NCI-H2107 (cell line): ENCODE data around the gene OR11H6.
"Not testable (repeated sequence)": the region's sequence is repeated elsewhere in the genome, so short reads cannot be mapped to it uniquely, and the experiment has no call there.

Experiments used
- DNase-seq: peaks from one replicate; lab custom pipeline; 2025; lab: John Stamatoyannopoulos, UW

The OR11H6 gene

GRCh38 chr14:20223410-20223809 lies at the start of gene OR11H6:
OR11H6 (plus strand) TSS chr14:20223710; CDS start chr14:20223710, 0 bp downstream.
- DNase-seq = no peak

GRCh38 chr14:20174205-20174604 lies 49.3 kb upstream of the OR11H6 start:
- not testable (repeated sequence) for DNase-seq

GRCh38 chr14:20176330-20176729 lies 47.2 kb upstream of the OR11H6 start:
- DNase-seq = no peak

- no peak for DNase-seq
Measured at GRCh38 chr14:20177433-20177974, 46.0 kb upstream of the OR11H6 start.

- DNase-seq = no peak
Measured at GRCh38 chr14:20179218-20179617, 44.3 kb upstream of the OR11H6 start.

- no peak for DNase-seq
Measured at GRCh38 chr14:20179880-20180279, 43.6 kb upstream of the OR11H6 start.

GRCh38 chr14:20180486-20180885 lies 43.0 kb upstream of the OR11H6 start:
- no peak for DNase-seq

GRCh38 chr14:20184181-20184580 lies 39.3 kb upstream of the OR11H6 start:
- DNase-seq = no peak

GRCh38 chr14:20190596-20190995 lies 32.9 kb upstream of the OR11H6 start, which contains the start of gene OR11G2:
OR11G2 (plus strand) TSS chr14:20190896; CDS start chr14:20197438, 6,542 bp downstream.
- no peak for DNase-seq

- no peak for DNase-seq
Measured at GRCh38 chr14:20191396-20191795, 32.1 kb upstream of the OR11H6 start.

GRCh38 chr14:20194101-20194500 lies 29.4 kb upstream of the OR11H6 start:
- no peak for DNase-seq

- DNase-seq = not testable (repeated sequence)
Measured at GRCh38 chr14:20195170-20195569, 28.3 kb upstream of the OR11H6 start.

GRCh38 chr14:20195911-20196310 lies 27.6 kb upstream of the OR11H6 start:
- DNase-seq = no peak

- DNase-seq = no peak
Measured at GRCh38 chr14:20197459-20197858, 26.1 kb upstream of the OR11H6 start.

- no peak for DNase-seq
Measured at GRCh38 chr14:20198991-20199390, 24.5 kb upstream of the OR11H6 start.

GRCh38 chr14:20204721-20205120 lies 18.8 kb upstream of the OR11H6 start:
- DNase-seq = no peak

- no peak for DNase-seq
Measured at GRCh38 chr14:20209595-20209994, 13.9 kb upstream of the OR11H6 start.

- not testable (repeated sequence) for DNase-seq
Measured at GRCh38 chr14:20212406-20212805, 11.1 kb upstream of the OR11H6 start.

- no peak for DNase-seq
Measured at GRCh38 chr14:20215196-20215595, 8.3 kb upstream of the OR11H6 start.

GRCh38 chr14:20219033-20219432 lies 4.5 kb upstream of the OR11H6 start:
- no peak for DNase-seq

GRCh38 chr14:20228681-20229080 lies 5.2 kb downstream of the OR11H6 start, which contains the start of gene OR11H7:
OR11H7 (plus strand) TSS chr14:20228981.
- no peak for DNase-seq

- DNase-seq = not testable (repeated sequence)
Measured at GRCh38 chr14:20235415-20235814, 11.9 kb downstream of the OR11H6 start.

- no peak for DNase-seq
Measured at GRCh38 chr14:20247646-20248246, 24.2 kb downstream of the OR11H6 start.

- DNase-seq = no peak
Measured at GRCh38 chr14:20262642-20263128, 39.2 kb downstream of the OR11H6 start.
